HepG2 (cell line): ENCODE results near the gene FAM177B.

ENCODE experiments used
- CBX2 ChIP-seq, 2 experiments: fragments of 200-600 bp in 1 of 2; sonication (generic); formaldehyde crosslinking in 1 of 2; IDR thresholded peaks; 2 replicates each; pipeline versions ENCODE4 v1.7.0 to v1.8.1; 2018 to 2022; ENCODE audit warnings: low read depth in 2 of 2, low read length in 1 of 2, mild to moderate bottlenecking in 1 of 2, missing genetic modification reagents in 1 of 2
- CTCF ChIP-seq: sonication (generic); formaldehyde crosslinking; IDR thresholded peaks from 2 replicates; pipeline ENCODE4 v1.5.0; 2020; ENCODE audit warnings: mild to moderate bottlenecking, missing genetic modification reagents, moderate library complexity
- EED ChIP-seq: sonication (generic); formaldehyde crosslinking; IDR thresholded peaks from 2 replicates; pipeline ENCODE4 v1.5.0; 2020; ENCODE audit warnings: mild to moderate bottlenecking, missing genetic modification reagents
- HNRNPUL1 ChIP-seq: fragments of 200-400 bp; formaldehyde crosslinking; IDR thresholded peaks from 2 replicates; pipeline ENCODE4 v1.6.1; 2017; ENCODE audit warnings: low read depth, mild to moderate bottlenecking, low read length, moderate library complexity
- KDM5A ChIP-seq: fragments of 200-600 bp; sonication (generic); IDR thresholded peaks from 2 replicates; pipeline ENCODE4 v1.7.0; 2018; ENCODE audit warnings: antibody characterized with exemption, mild to moderate bottlenecking, low read length, borderline replicate concordance
- MAFG ChIP-seq: sonication (generic); formaldehyde crosslinking; IDR thresholded peaks from 2 replicates; pipeline ENCODE4 v1.5.1; 2020; ENCODE audit warnings: mild to moderate bottlenecking, missing genetic modification reagents
- RBFOX2 ChIP-seq: fragments of 200-400 bp; formaldehyde crosslinking; IDR thresholded peaks from 2 replicates; pipeline ENCODE4 v1.6.1; 2017; ENCODE audit warnings: low read depth, mild to moderate bottlenecking, low read length
- SMAD3 ChIP-seq: sonication (generic); formaldehyde crosslinking; IDR thresholded peaks from 2 replicates; pipeline ENCODE4 v1.4.0; 2020; ENCODE audit warnings: missing genetic modification reagents
- SP5 ChIP-seq: IDR thresholded peaks from 2 replicates; pipeline ENCODE4 v1.6.1; 2016; ENCODE audit warnings: low read depth, borderline replicate concordance
- SPEN ChIP-seq: sonication (generic); formaldehyde crosslinking; IDR thresholded peaks from 2 replicates; pipeline ENCODE4 v1.5.1; 2020; ENCODE audit warnings: low read depth, mild to moderate bottlenecking, missing genetic modification reagents
- XRCC5 ChIP-seq: fragments of 200-400 bp; formaldehyde crosslinking; optimal IDR thresholded peaks from 2 replicates; pipeline ENCODE3; 2017; ENCODE audit warnings: mild to moderate bottlenecking, low read length
- ZNF121 ChIP-seq: sonication (generic); formaldehyde crosslinking; IDR thresholded peaks from 2 replicates; pipeline ENCODE4 v1.5.0; 2020; ENCODE audit warnings: mild to moderate bottlenecking, missing genetic modification reagents
- ZNF124 ChIP-seq: sonication (generic); formaldehyde crosslinking; IDR thresholded peaks from 2 replicates; pipeline ENCODE4 v1.4.0; 2020; ENCODE audit warnings: missing genetic modification reagents
- ZNF468 ChIP-seq: sonication (generic); formaldehyde crosslinking; IDR thresholded peaks from 2 replicates; pipeline ENCODE4 v1.8.0; 2022; ENCODE audit warnings: mild to moderate bottlenecking, moderate library complexity, missing genetic modification reagents

GRCh38 chr1:222697826-222698225 lies 39.2 kb upstream of the FAM177B start:
- TF ChIP-seq CBX2 (IDR thresholded peaks at IDR 0.05; ENCODE audit: low read depth, low read length) = no peak
- TF ChIP-seq CBX2 (CRISPR knock-in tag; IDR thresholded peaks at IDR 0.05; ENCODE audit: low read depth) = no peak
- TF ChIP-seq MAFG (CRISPR knock-in tag) = no peak
- TF ChIP-seq SPEN = no peak
- TF ChIP-seq ZNF468 (CRISPR knock-in tag) = no peak
- TF ChIP-seq ZNF121 = no peak
- TF ChIP-seq ZNF124 = no peak
- TF ChIP-seq SMAD3 (CRISPR knock-in tag) = no peak
- TF ChIP-seq EED (CRISPR knock-in tag) = no peak
- TF ChIP-seq SP5 (CRISPR knock-in tag) = no peak
- TF ChIP-seq XRCC5 = no peak
- no peak for TF ChIP-seq KDM5A
- TF ChIP-seq RBFOX2 = no peak
- no peak for TF ChIP-seq CTCF (CRISPR knock-in tag)
- no peak for TF ChIP-seq HNRNPUL1
